ENCODE measurements around the gene RHNO1. TPM values are rescaled to one million over a fixed set of nuclear protein-coding genes. Genes with fewer than 3 reads are reported as not detected.

Gene RHNO1, protein sequence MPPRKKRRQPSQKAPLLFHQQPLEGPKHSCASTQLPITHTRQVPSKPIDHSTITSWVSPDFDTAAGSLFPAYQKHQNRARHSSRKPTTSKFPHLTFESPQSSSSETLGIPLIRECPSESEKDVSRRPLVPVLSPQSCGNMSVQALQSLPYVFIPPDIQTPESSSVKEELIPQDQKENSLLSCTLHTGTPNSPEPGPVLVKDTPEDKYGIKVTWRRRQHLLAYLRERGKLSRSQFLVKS
- 9.2 and 13.2 TPM in 2 replicates for total RNA-seq

GRCh38 chr12:2877047-2877952, at the start of gene RHNO1, which contains the start of gene FOXM1:
Gene RHNO1 (plus strand): TSS chr12:2877223. CDS start chr12:2885367, 8,144 bp downstream.
Gene FOXM1 (minus strand): TSS chr12:2877174. CDS start chr12:2874478, 2,696 bp downstream.

DNA sequence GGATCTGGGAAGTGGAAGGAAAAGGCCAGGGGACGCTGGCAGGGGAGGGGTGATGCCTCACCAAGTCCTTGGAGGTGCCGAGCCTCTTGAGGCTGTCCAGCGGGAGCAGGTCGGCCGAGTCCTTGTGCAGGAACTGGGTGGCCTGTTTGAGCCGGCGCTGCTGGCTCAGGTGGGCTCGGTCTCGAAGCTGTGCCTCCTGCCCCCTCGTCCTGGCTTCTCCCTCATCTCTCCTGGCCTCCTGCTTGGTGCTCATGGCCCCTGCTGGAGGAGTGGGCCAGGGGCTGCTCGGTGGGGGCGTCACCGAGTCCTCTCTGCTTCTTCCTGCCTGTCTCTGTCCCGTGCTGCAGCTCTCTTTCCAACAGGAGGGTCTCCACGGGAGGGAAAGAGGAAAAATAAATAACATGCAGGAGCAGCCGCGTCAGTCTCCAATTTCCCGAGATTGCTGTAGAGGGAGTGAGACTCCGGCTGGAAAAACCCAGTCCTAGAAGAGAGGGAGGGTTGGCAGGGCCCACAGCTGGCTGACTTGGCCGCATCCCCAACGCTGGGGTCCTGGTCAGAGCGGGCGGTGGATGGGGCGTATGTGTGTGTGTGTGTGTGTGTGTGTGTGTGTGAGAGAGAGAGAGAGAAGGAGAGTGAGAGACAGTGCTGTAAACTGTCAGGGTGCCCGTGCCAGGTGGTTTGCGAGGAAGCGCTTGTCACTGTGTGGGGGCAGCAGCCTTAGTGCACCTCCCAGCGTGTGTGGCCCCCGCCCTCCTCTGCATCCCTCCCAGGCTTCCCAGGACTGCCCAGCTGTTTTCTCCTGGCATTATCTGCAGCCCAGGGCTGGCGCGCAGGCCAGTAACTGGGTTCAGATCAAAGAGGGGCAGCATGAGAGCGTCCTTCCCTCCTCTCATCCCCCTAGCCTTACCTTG, 42.2 kb upstream of the RHNO1 start, which contains the start of gene NRIP2:
Gene NRIP2 (minus strand): TSS at position 455 of the 911 bp plus-strand sequence. CDS start 52 bp downstream, at position 403.

DNA sequence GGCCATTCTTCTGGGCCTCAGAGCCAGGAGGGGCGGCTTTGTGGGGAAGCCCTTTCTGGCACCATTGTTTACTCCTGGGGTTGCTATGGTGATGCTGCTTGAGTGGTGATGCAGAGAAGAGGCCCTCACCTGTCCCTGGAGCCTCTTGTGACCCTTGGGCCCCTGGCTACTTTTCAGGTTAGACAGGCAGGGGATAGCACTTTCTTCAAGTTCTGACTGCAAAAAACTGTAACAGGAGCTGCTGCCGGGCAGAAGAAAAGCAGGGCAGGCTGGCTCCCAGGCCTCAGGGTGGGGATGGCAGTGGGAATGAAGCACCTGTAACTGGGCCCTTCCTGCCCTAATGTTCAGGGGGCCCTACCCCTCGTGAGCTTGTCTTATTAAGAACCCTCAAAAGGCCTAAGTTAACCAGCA, 20.0 kb upstream of the RHNO1 start, which contains the start of gene TEX52:
Gene TEX52 (minus strand): TSS at position 19 of the 411 bp plus-strand sequence. CDS start 13 bp downstream, at position 6.

DNA sequence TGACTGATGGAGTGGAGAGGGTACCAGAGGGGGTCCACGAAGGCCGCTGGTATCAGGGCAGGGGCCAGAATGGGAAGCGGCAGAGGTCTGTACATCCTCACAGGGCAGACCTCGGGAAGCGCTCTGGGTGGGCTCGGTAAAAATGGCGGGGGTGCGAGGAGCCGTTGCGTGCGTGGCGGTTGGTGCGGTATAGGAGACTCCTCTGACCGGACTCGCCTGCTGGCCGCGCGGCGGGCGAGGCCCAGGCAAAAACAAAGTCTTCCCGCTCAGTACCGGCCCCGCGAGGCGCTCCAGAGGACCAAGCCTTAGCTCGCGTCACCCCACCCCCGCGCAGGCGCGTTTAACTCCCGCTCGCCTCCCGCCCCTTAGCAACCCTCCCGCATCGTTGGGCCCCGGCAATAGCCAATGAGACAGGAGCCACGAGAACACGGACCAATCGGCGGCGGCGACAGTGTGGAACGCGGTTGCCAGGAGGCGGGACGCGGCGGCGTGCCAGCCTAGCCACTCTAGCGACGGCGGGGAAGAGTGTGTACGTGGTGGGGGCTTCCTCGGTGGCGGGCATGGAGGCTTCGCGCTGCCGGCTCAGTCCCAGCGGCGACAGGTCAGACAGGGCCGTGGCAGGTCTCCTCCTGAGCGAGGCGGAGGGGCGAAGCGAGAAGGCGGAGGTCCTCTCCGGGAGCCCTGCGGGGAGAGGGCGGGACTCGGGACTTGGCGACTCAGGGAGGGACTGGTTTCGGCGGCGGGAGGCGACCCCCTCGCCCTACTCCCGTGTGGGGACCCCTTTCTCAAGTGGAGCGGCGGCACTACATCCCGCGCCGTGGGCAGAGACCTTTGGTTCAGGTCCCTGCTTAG, 13.6 kb downstream of the RHNO1 start, which contains the start of gene TULP3:
Gene TULP3 (plus strand): TSS at position 504 of the 852 bp plus-strand sequence. CDS start 57 bp downstream, at position 561.

Other genes starting within 250 kb of the RHNO1 start
- 19.7 and 25.1 TPM in 2 replicates for gene FKBP4, start 82.3 kb upstream of the RHNO1 start, total RNA-seq
- 13.7 and 19.2 TPM in 2 replicates for gene ITFG2, start 64.6 kb upstream of the RHNO1 start, total RNA-seq
- gene NRIP2, start 42.2 kb upstream of the RHNO1 start, total RNA-seq, result under 0.01 TPM in 1 of 2 replicates, not detected in the other
- gene TEX52, start 20.2 kb upstream of the RHNO1 start, total RNA-seq, result not detected in 2 replicates
- gene FOXM1, start within 50 bp of the RHNO1 start, total RNA-seq, result 1.8 and 3.3 TPM in 2 replicates
- 18.6 and 27.2 TPM in 2 replicates for gene TULP3, start 13.7 kb downstream of the RHNO1 start, total RNA-seq
- gene TEAD4, start 82.2 kb downstream of the RHNO1 start, total RNA-seq, result 23.9 and 24.0 TPM in 2 replicates
- 31.9 and 41.4 TPM in 2 replicates for gene TSPAN9, start 200.2 kb downstream of the RHNO1 start, total RNA-seq

Data from pericardium fibroblast (primary cell).